B cell (primary cell): Measurements from ENCODE around the gene ODF2. TPM values are rescaled to one million over a fixed set of nuclear protein-coding genes. Genes with fewer than 3 reads are reported as not detected.

Experiments used
- ATAC-seq: fragments of 200-7000 bp; cut with Tn5 transposase; one replicate; pipeline ENCODE4 v1.10.0; 2021; ENCODE audit warnings: low read depth, mild to moderate bottlenecking, moderate number of reproducible peaks, moderate library complexity
- CTCF ChIA-PET: fragments of 350-600 bp; sonication (Branson Sonifier 250); formaldehyde crosslinking; loops from one replicate; lab custom pipeline; 2021; ENCODE audit warnings: antibody characterized with exemption, inconsistent platforms; lab: Charles Lee
- POLR2A ChIA-PET: fragments of 350-600 bp; sonication (Branson Sonifier 250); formaldehyde crosslinking; loops from one replicate; lab custom pipeline; 2021; ENCODE audit warnings: antibody characterized with exemption; lab: Charles Lee
- DNase-seq: peaks from one replicate; pipeline ENCODE4 v3.0.0; 2013
- H2AFZ ChIP-seq: 2 replicates; pipeline ENCODE4 v1.6.1; 2012; ENCODE audit warnings: mild to moderate bottlenecking, low read depth, low read length; ENCODE audit not compliant: insufficient read depth, poor library complexity, severe bottlenecking
- H3K27ac ChIP-seq, 2 donors: 1 replicate in 1 of 2; 2 replicates in 1 of 2; pipeline ENCODE4 v1.5.1; 2012 to 2013; ENCODE audit warnings: low read length in 2 of 2, mild to moderate bottlenecking in 2 of 2, moderate library complexity in 1 of 2
- H3K27me3 ChIP-seq, 4 experiments: fragments of 200-600 bp in 1 of 4; sonication (generic) in 1 of 4; replicated peaks in 1 of 4; 1 replicate in 2 of 4; 2 replicates in 2 of 4; pipeline versions ENCODE4 v1.6.1 to v1.7.0; 2013 to 2016; ENCODE audit warnings: low read length in 3 of 4, mild to moderate bottlenecking in 2 of 4, mixed read lengths in 1 of 4, moderate library complexity in 1 of 4; ENCODE audit not compliant: insufficient read depth in 4 of 4, control insufficient read depth in 3 of 4; ENCODE audit errors: control extremely low read depth in 1 of 4
- H3K36me3 ChIP-seq, 2 experiments: replicated peaks in 1 of 2; 1 replicate in 1 of 2; 2 replicates in 1 of 2; pipeline versions ENCODE4 v1.6.1 to v1.7.1; 2013; ENCODE audit warnings: low read length in 1 of 2; ENCODE audit not compliant: insufficient read depth in 2 of 2, control insufficient read depth in 1 of 2; ENCODE audit errors: control extremely low read depth in 1 of 2, extremely low read depth in 1 of 2
- H3K4me1 ChIP-seq, 2 donors: fragments of 200-600 bp in 1 of 2; sonication (generic) in 1 of 2; 1 replicate in 1 of 2; 2 replicates in 1 of 2; pipeline versions ENCODE4 v1.5.1 to v1.6.1; 2013 to 2017; ENCODE audit warnings: low read length in 2 of 2; ENCODE audit not compliant: control insufficient read depth in 2 of 2, insufficient read depth in 2 of 2
- H3K4me2 ChIP-seq: replicated peaks from 2 replicates; pipeline ENCODE3; 2012; ENCODE audit warnings: mild to moderate bottlenecking, low read depth, low read length; ENCODE audit not compliant: poor library complexity, severe bottlenecking
- H3K4me3 ChIP-seq, 5 experiments: fragments of 200-600 bp in 1 of 5; sonication (generic) in 1 of 5; 1 replicate in 3 of 5; 2 replicates in 2 of 5; pipeline versions ENCODE4 v1.5.1 to v1.7.0; 2011 to 2016; ENCODE audit warnings: low read length in 4 of 5, mild to moderate bottlenecking in 4 of 5, low read depth in 2 of 5, control low read depth in 1 of 5, moderate library complexity in 1 of 5; ENCODE audit not compliant: insufficient read depth in 1 of 5; ENCODE audit errors: control extremely low read depth in 1 of 5, extremely low read depth in 1 of 5
- H3K79me2 ChIP-seq: fragments of 200-600 bp; sonication (generic); one replicate; pipeline ENCODE4 v1.6.0; 2016; ENCODE audit warnings: low read length; ENCODE audit not compliant: control insufficient read depth, insufficient read depth
- H3K9ac ChIP-seq: fragments of 200-600 bp; sonication (generic); 2 replicates; pipeline ENCODE4 v1.6.1; 2017; ENCODE audit warnings: mild to moderate bottlenecking, low read length, moderate library complexity
- H3K9me3 ChIP-seq, 3 donors: one replicate each; pipeline versions ENCODE4 v1.6.1 to v1.7.1; 2013; ENCODE audit warnings: low read length in 2 of 3; ENCODE audit not compliant: control insufficient read depth in 2 of 3, insufficient read depth in 1 of 3; ENCODE audit errors: control extremely low read depth in 1 of 3
- H4K20me1 ChIP-seq: 2 replicates; pipeline ENCODE4 v1.6.0; 2012; ENCODE audit warnings: mild to moderate bottlenecking, low read length; ENCODE audit not compliant: insufficient read depth, control insufficient read depth, poor library complexity, severe bottlenecking
- H3K27ac Mint-ChIP-seq: one replicate; pipeline ENCODE4 v1.8.0; 2021; ENCODE audit warnings: mixed read lengths
- H3K27me3 Mint-ChIP-seq: one replicate; pipeline ENCODE4 v1.8.0; 2021; ENCODE audit warnings: mixed read lengths
- H3K4me1 Mint-ChIP-seq: one replicate; pipeline ENCODE4 v1.8.0; 2021; ENCODE audit warnings: mixed read lengths
- H3K4me3 Mint-ChIP-seq: one replicate; pipeline ENCODE4 v1.8.0; 2021; ENCODE audit warnings: mixed read lengths
- H3K9me3 Mint-ChIP-seq: one replicate; pipeline ENCODE4 v1.8.0; 2022; ENCODE audit warnings: mixed read lengths; ENCODE audit not compliant: insufficient read depth
- CTCF ChIP-seq: fragments of 200-600 bp; IDR thresholded peaks from one replicate; pipeline ENCODE4 v1.8.0; 2022; ENCODE audit warnings: antibody characterized with exemption, mild to moderate bottlenecking
- EZH2 ChIP-seq: IDR thresholded peaks from 2 replicates; pipeline ENCODE4 v1.6.1; 2012; ENCODE audit warnings: borderline replicate concordance, low read depth, mild to moderate bottlenecking, moderate library complexity, low read length; ENCODE audit not compliant: insufficient read depth, poor library complexity, severe bottlenecking
- WGBS: methylation state at CpG from one replicate; pipeline ENCODE4 v1.1.5; 2013; ENCODE audit warnings: missing lambda C conversion rate; ENCODE audit not compliant: insufficient coverage; 5-methylcytosine and 5-hydroxymethylcytosine counted together
- intact Hi-C: fragments of 100-400 bp; cut with micrococcal nuclease; formaldehyde crosslinking; loops from one replicate; pipeline ENCODE4 v1.10.0; 2022
- polyA plus RNA-seq: library from polyadenylated mRNA; depleted of rRNA; stranded (reverse); fragments of >200 nt; gene quantifications from 2 replicates; pipeline ENCODE4 v1.2.3, GENCODE V29; 2012
- total RNA-seq, 2 donors: library from RNA; stranded (reverse); fragments of 120-200 nt in 1 of 2; gene quantifications; 1 replicate in 1 of 2; 2 replicates in 1 of 2; pipeline versions ENCODE4 v1.2.3 to v1.2.4, GENCODE V29; 2013 to 2022

ODF2 gene
- total and polyA plus RNA-seq, 2 donors (not counting 1 experiment from before 2014, with no cell fraction given) = 30.1 to 42.9 TPM

- WGBS = 92% methylated on average over 2 of the region's 4 CpGs
- CTCF ChIA-PET = interaction anchor here (0.7 kb wide), 2 partner anchors 54 to 279 kb away, joined by 3 read pairs; no protein-coding TSS in a partner anchor
- H3K9me3 ChIP-seq = no peaks in the 10 kb centered on the region
- H3K27ac Mint-ChIP-seq = peak overlapping the region; percentile 65
- POLR2A ChIA-PET = no interaction called here
- ATAC-seq (no peak), DNase-seq (no peak)
- intact Hi-C loops = no loop called here
- no peaks in the 10 kb centered on the region for H4K20me1 ChIP-seq
- H3K9ac ChIP-seq = no peak overlapping the region
- H3K27me3 Mint-ChIP-seq = no peaks in the 10 kb centered on the region
- H2AFZ ChIP-seq = no peak overlapping the region
- TF ChIP-seq EZH2 = no peak
- no peak for TF ChIP-seq CTCF
- H3K4me1 Mint-ChIP-seq = peaks cover 2% of the 10 kb centered on the region
- H3K4me3 Mint-ChIP-seq = no peak overlapping the region
- H3K4me1 ChIP-seq = no peaks in the 10 kb centered on the region
- H3K27ac ChIP-seq = no peak overlapping the region
- H3K4me3 ChIP-seq = no peak overlapping the region
- H3K36me3 ChIP-seq = peaks cover 10 to 66% of the 10 kb centered on the region in 2 experiments
- H3K79me2 ChIP-seq = no peaks in the 10 kb centered on the region
- H3K4me2 ChIP-seq = no peak overlapping the region
- no peaks in the 10 kb centered on the region for H3K9me3 Mint-ChIP-seq
- H3K27me3 ChIP-seq = no peaks in the 10 kb centered on the region
Observed at GRCh38 chr9:128532581-128532980, 76.8 kb downstream of the ODF2 start.

- Histone ChIP-seq H3K27ac (no peak overlapping the region), H4K20me1 (no peaks in the 10 kb centered on the region), H3K4me3 (no peak overlapping the region), H3K36me3 (peaks cover 3 to 63% of the 10 kb centered on the region in 2 experiments), H2AFZ (no peak overlapping the region), H3K4me1 (no peaks in the 10 kb centered on the region), H3K27me3 (no peaks in the 10 kb centered on the region), H3K4me2 (no peak overlapping the region), H3K9ac (no peak overlapping the region), H3K79me2 (no peaks in the 10 kb centered on the region), H3K9me3 (no peaks in the 10 kb centered on the region)
- no peaks in the 10 kb centered on the region for H3K27me3 Mint-ChIP-seq
- no peak overlapping the region for H3K27ac Mint-ChIP-seq
- no peak for DNase-seq
- ChIA-PET CTCF (no interaction called here), POLR2A (interaction anchor here (0.6 kb wide), 1 partner anchor 467 kb away, joined by 6 read pairs; no protein-coding TSS in a partner anchor)
- TF ChIP-seq EZH2 (no peak), CTCF (no peak)
- no peak overlapping the region for H3K4me3 Mint-ChIP-seq
- H3K4me1 Mint-ChIP-seq = no peaks in the 10 kb centered on the region
- ATAC-seq = no peak
- no peaks in the 10 kb centered on the region for H3K9me3 Mint-ChIP-seq
- 100% methylated on average over 1 of the region's 3 CpGs for WGBS
- intact Hi-C loops = no loop called here
Observed at GRCh38 chr9:128540634-128541360, 85.0 kb downstream of the ODF2 start.
